GM12865 (cell line): ENCODE results near the gene S100P.
"Not testable (repeated sequence)": the region's sequence is repeated elsewhere in the genome, so short reads cannot be mapped to it uniquely, and the experiment has no call there.

Experiments used
- DNase-seq: peaks from one replicate; pipeline ENCODE4 v3.0.0; 2010; ENCODE audit warnings: low read depth
- H3K4me3 ChIP-seq: 2 replicates; pipeline ENCODE4 v1.5.1; 2011; ENCODE audit warnings: mild to moderate bottlenecking, low read depth, low read length, control low read depth
- CTCF ChIP-seq: IDR thresholded peaks from 2 replicates; pipeline ENCODE4 v1.5.1; 2011; ENCODE audit warnings: low read length, control low read depth, low read depth, inconsistent platforms; ENCODE audit not compliant: insufficient read depth; ENCODE audit errors: missing control alignments

S100P gene

DNA sequence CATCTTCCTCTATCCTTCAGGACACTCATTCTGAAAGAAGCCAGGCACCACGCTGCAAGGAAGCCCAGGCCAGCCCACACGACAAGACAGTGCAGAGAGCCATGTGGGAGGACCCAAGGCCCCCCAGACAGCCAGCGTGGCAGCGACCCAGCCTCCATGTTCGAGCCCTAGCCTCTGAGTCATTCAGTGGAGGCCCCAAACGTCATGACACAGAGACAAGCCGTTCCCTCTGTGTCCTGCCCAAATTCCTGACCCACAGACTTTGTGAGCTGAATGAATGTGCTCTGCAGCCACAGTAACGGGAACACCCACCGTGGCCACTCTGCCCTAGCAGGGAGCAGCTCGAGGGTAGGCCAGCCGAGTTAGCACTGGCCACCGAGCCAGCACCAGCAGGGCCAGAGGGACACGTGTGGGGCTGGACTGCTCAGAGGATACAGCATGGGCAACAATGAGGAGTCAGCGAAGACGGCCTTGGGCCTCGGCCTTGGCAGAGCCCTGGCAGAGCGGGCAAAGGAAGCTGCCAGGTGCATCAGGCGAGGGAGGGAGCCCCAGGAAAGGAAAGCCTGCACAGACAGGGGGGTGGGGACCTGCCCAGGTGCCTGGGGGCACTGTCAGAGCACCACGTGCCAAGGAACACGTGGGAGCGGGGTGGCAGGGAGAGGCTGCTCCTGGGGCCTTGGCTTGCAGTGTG, 30.9 kb downstream of the S100P start:
- DNase-seq, result no peak
- no peak for TF ChIP-seq CTCF
- H3K4me3 ChIP-seq, result no peak overlapping the region

DNA sequence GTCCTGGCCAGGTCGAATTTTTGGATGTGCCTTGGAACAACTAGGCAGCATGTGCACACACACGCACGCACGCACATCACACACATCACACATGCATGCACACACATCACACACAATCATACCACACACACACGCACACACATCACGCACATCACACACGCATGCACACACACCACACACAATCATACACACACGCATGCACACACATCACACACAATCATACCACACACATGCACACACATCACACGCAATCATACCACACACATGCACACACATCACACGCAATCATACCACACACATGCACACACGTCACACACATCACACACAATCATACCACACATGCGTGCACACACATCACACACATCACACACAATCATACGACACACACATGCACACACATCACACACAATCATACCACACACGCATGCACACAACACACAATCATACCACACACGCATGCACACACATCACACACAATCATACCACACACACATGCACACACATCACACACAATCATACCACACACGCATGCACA, 31.8 kb downstream of the S100P start:
- H3K4me3 ChIP-seq, DNase-seq: not testable (repeated sequence)

DNA sequence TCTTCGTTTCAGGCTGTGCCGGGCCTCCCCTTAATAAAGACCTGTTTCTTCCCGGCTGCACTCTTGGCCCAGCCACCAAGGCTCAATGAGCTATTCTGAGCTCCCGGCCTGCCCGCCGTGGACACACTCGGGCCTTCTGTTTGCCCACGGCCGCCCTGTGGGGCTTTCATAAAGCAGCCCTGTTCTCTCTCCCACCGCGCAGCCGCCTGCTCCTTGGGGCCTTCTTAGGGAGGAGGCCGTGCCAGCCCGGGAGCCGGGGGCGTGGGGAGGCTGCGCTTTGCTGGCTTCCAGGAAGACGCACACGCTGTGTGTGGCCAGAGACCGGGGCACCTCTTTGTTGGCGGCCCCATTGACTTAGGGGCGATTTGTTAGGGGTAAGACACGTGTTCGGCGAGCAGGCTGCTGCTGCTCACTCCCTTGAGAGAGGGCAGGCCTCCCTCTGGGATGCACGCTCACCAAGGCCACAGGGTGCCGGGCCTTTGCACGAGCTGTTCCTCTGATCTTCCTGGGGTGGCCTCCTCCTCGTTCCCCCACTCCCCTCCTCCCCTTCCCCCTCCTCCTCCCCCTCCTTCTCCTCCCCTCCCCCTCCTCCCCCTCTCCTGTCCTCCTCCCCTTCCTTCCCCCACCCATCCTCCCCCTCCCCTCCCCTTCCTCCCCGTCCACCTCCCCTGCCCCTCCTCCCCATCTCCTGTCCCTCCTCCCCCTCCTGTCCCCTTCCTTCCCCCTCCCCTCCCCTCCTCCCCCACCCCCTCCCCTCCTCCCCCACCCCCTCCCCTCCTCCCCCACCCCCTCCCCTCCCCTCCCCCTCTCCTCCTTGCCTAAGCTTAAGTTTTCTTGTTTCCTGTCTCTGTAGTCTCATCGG, 33.6 kb downstream of the S100P start:
- H3K4me3 ChIP-seq, result no peak overlapping the region
- TF ChIP-seq CTCF, result no peak
- DNase-seq, result no peak

- no peak for TF ChIP-seq CTCF
- no peak for DNase-seq
- no peak overlapping the region for H3K4me3 ChIP-seq
These were observed 34.2 kb downstream of the S100P start for GRCh38 chr4:6727943-6728250.

DNA sequence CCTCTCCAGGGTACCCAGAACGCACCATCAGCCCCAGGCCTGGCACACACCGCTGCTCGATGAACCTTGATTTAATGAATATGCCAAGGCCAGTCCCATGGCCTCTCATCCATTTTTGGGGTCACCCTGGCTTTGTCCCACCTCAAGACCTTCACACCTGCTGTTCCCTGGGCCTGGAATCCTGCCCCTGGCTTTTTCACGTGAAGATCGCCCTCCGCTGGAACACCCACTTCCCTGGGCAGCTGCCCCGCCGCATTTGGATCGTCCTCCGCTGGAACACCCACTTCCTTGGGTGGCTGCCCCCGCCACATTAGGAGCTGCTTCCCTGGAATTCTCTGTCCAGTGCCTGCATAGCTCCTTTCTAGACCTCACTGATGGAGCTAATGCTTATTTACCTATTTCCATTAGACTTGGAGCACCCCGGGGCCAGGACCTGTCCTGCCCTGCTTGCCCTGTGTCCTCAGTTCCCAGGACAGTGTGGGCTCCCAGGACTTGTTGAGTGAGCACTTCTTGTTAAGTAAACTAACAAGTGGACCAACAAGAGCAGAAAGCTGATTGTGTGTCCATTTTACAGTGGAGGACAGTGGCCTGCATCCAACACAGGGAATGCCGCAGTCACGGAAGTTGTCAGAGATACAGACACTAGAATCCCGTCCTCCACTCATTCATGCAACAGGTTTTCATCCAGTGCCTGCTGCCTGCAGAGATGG, 34.8 kb downstream of the S100P start:
- no peak for DNase-seq
- TF ChIP-seq CTCF, result no peak
- H3K4me3 ChIP-seq, result no peak overlapping the region

GRCh38 chr4:6730603-6731317, 37.1 kb downstream of the S100P start:
- H3K4me3 ChIP-seq, result no peak overlapping the region
- no peak for DNase-seq
- no peak for TF ChIP-seq CTCF
